ENCODE results near the gene CLDN25. TPM values are rescaled to one million over a fixed set of nuclear protein-coding genes. Genes with fewer than 3 reads are reported as not detected.

The CLDN25 gene
- not detected in 5 replicates for total RNA-seq (2022; extraction: Qiagen RNA extraction)

DNA sequence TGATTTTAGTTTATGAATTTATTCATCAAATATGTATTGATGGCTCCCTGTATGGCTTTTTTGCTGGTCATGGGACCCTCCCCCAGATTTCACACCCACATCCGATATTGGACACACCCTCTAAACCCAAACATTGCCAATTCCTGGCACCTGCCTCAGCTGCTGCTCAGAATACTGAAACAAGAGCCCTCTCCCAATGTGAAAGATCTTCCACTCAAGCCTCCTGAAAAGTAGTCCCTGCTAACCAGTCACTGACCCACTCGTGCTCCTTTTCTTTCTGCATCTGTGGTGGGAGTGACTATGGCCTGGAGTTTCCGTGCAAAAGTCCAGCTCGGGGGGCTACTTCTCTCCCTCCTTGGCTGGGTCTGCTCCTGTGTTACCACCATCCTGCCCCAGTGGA is at the start of gene CLDN25:
CLDN25 (plus strand) TSS at position 301 of the 400 bp plus-strand sequence; CDS start at position 301, 0 bp downstream.

GRCh38 chr11:113773416-113774173 is 6.0 kb upstream of the CLDN25 start, which contains the start of gene ZW10:
Gene ZW10 (minus strand): TSS chr11:113773692. CDS start chr11:113773666, 26 bp downstream.

Other genes with a start within 250 kb of the CLDN25 start
- gene TMPRSS5, start 73.5 kb upstream of the CLDN25 start, total RNA-seq (2022; extraction: Qiagen RNA extraction): 0.08 to 0.15 TPM (median 0.12 TPM) in 5 replicates
- gene ZW10, start 6.1 kb upstream of the CLDN25 start, total RNA-seq (2022; extraction: Qiagen RNA extraction): 12.0 to 15.1 TPM (median 12.8 TPM) in 5 replicates
- 13.5 to 20.8 TPM (median 16.1 TPM) in 5 replicates for gene USP28, start 95.8 kb downstream of the CLDN25 start, total RNA-seq (2022; extraction: Qiagen RNA extraction)
- gene HTR3B, start 125.0 kb downstream of the CLDN25 start, total RNA-seq (2022; extraction: Qiagen RNA extraction): not detected in 5 replicates
- gene HTR3A, start 195.3 kb downstream of the CLDN25 start, total RNA-seq (2022; extraction: Qiagen RNA extraction): not detected in 5 replicates

All from A549 treated with CORT108297 at 1 μM for 4 hours (cell line).